Activated CD8-positive, alpha-beta memory T cell treated with anti-CD3 and anti-CD28 coated beads for 1 hour (primary cell): ENCODE measurements around the gene PLLP.
A peak's percentile ranks its signal among the peaks of the same experiment; 100 is the strongest.

Experiments
- DNase-seq, 2 donors: peaks; one replicate each; pipeline ENCODE4 v3.0.0-alpha.2; 2020; ENCODE audit warnings: low read depth in 1 of 2; ENCODE audit errors: extremely low read depth in 1 of 2

Gene PLLP

GRCh38 chr16:57257455-57258070 lies 26.9 kb downstream of the PLLP start:
- no peak for DNase-seq

DNA sequence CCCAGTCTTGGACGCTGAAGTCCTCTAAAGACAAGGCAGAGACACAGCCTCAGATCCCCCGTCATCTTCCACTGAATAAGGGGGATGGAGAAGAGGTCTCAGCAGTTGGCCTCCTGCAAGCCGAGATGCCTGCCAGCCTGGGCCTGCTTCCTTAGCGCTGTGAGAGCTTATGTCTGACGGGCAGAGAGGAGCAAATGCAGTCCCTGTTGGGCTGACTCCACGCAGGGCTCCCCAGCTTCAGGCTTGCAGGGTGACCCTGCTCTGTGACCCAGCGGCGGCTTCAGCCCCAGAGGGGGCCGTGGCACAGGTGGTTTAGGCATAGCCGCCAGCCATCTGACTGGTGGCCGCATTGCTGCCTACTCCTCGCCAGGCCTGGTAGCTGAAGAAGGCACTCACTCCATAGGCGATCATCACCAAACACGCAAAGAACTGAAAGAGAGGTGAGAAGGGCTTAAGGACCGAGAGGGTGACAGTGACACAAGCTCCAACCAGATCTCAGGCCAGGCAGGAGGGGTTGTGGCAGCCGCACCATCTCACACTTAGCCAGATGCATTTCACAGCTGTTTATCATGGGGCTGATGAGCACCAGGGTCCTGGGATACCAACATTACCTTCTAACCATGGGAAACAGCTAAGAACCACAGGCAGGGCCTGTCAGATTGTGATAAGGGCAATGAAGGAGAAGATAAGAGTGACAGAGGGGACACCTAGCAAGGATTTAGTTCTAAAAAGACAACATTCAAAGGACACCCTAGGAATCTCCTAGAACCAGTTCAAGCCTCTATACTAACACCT lies 27.7 kb downstream of the PLLP start:
- no peak for DNase-seq

GRCh38 chr16:57255686-57256415 lies 28.6 kb downstream of the PLLP start:
- DNase-seq, result no peak

DNA sequence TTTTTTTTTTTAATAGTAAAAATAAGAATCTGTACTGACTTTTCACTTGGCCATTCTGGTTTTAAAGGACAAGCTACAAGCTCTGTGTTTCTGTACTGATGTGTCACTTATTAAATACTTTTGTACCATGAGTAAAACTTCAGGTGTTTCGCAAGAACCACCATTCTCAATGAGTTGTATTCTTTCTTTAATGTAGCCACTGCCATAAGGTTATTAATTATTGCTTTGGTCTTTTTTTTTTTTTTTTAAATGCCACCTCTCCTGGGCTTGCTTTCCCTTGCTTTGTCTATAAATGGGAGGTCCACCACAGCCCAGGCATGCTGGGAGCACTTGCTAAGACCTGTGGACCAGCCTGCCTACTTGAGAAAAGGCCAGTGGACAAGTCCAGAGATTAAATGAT lies 31.0 kb downstream of the PLLP start:
- no peak for DNase-seq

GRCh38 chr16:57252148-57252721 lies 32.2 kb downstream of the PLLP start:
- no peak for DNase-seq

- DNase-seq, result no peak
Measured at GRCh38 chr16:57251352-57251751, 33.1 kb downstream of the PLLP start.

GRCh38 chr16:57245472-57246113 lies 38.9 kb downstream of the PLLP start:
- no peak for DNase-seq

DNA sequence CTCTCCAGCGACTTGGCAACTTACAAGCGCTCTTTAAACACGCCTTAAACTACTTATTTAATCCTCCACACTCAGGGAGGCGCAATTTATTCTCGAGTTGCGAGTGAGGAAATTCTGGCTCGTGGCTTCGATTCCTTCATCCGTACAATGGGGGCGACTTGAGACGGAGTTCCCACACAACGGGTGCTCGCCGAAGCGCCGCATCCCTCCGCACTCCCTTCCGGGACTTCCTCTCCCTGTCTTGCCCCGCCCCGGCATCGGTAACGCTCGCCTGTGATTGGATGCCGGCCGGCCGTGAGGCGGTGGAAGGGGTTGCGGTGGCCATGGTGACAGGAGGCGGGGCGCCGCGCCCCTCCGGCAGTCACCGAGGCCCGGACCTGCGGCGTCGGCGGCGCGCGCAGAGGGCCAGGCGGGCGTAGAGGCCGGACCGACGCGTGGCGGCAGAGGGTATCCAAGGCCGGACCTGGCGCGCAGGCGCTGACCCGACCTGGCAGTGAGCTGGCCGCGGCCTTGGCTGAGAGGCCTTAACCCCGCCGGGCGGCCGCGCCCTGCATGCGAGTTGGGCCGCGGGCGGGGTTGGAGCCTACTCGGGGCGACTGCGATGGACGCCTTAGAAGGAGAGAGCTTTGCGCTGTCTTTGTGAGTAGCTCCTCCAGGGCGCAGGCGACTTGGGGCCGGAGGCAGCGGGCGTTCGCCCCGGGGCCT lies 39.6 kb downstream of the PLLP start, which contains the start of gene ARL2BP:
Gene ARL2BP, plus strand, starts transcription at position 493 of the 705 bp plus-strand sequence. Its CDS starts 109 bp downstream, at position 602.
- peak; percentile 93 to 95 for DNase-seq

GRCh38 chr16:57244463-57244766 lies 40.1 kb downstream of the PLLP start:
- no peak for DNase-seq

- DNase-seq, result no peak
Measured at GRCh38 chr16:57242650-57243049, 41.8 kb downstream of the PLLP start.

- no peak for DNase-seq
Measured at GRCh38 chr16:57240851-57241250, 43.6 kb downstream of the PLLP start.

- DNase-seq, result no peak
Measured at GRCh38 chr16:57239107-57239506, 45.4 kb downstream of the PLLP start.

DNA sequence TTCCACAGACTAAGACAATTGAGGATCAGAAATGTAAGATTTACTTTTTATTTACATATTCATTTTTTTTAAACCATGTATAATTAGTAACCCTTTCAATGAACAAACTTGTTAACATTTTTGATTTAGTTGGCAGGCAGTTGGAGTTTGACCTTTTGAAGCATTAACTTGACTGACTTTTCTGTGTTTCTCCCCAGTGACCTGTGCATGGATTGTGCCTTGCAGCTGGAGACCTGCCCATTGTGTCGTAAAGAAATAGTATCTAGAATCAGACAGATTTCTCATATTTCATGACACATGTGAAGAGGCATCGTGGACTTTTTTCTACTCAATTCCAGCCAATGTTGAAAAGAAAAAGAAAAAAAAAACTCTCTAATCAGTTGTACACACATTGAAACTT lies 45.8 kb downstream of the PLLP start:
- DNase-seq, result no peak

DNA sequence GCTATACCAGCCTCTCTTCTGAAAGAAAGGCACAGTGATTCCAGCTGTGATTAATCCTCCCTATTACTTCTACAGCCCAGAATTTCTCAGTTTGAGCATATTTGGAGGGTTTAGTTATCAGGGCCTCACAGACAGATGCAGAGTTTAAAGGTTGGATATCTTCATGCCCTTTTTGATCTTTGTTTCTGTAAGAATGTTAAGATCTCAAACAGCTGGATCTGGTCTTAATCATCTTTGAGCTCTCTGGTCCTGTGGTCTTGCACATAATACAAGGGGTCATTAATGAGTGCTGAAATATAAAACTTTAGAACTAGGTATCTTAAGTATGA lies 48.5 kb downstream of the PLLP start:
- no peak for DNase-seq

DNA sequence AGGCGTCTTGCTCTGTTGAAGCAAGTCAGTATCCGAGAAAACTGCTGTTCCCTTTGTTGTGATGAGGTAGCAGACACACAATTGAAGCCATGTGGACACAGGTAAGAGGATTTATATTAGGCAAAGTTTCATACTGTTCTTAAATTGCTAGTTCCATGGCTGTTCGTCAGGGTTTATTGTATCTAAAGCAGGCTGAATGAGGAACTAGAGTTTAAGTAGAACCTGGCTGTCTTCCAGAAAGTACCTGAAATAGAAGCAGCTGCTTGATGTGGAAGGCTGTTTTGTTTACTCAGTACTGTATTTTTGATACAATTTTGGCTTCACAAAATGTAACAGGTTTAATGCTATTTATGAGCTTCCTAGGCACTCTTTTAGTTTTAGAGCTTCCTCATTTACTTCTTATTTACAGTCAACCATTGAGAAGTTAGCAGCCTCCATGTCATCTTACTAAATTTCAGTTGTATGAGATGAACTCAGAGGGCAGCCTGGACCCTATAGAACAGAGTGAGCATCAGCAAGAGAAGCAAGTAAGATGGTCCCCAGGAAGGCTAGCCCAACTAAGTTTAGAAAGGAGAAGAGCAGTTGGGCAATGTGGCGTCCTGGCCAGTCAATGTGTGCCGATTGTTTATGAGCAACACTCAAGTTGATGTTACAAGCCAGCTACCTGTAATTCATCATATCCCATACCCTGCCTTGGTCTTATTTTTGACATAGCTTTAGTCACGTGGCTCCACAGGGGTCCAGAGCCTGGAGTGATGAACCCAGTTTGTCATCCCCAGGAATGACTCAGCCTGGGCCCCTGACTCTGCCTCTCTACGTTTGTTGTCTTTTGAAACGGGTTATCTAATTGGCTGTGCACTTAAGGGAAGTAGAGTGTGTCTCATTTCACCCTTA lies 49.1 kb downstream of the PLLP start:
- DNase-seq, result no peak

- no peak for DNase-seq
Measured at GRCh38 chr16:57234707-57235092, 49.8 kb downstream of the PLLP start.

- no peak for DNase-seq
Measured at GRCh38 chr16:57233944-57234706, 50.3 kb downstream of the PLLP start.

DNA sequence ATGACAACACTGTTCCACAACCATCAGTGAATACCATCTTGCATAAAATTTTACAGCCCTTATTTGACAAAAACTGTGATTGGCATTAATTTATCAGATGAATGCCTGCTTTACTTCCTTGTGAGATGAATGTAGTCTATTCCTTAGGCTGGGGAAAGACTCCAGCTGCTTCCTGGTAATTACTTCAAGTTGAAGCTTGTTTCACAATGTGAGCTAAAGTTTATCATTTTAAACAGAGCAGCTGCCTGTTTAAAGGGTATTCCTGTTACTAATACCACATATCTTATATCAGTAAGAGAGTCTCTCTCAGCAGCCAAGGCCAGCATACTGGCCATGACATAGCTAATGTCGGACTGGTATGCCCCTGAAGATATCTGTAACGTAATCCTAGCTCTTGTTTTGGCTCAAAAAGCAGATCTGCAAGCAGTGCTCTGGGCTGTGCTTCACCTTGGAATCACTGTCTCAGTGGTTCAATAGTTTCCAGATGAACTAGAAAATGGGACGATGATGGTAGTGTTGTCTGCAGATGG lies 52.6 kb downstream of the PLLP start:
- DNase-seq, result no peak

GRCh38 chr16:57229079-57229478 lies 55.4 kb downstream of the PLLP start:
- DNase-seq, result no peak
